Activated naive CD4-positive, alpha-beta T cell treated with anti-CD3 and anti-CD28 coated beads for 36 hours (primary cell): ENCODE measurements around the gene KRTAP10-6. TPM values are rescaled to one million over a fixed set of nuclear protein-coding genes. Genes with fewer than 3 reads are reported as not detected.
"Not testable (repeated sequence)": the region's sequence is repeated elsewhere in the genome, so short reads cannot be mapped to it uniquely, and the experiment has no call there.

Experiments used
- CTCF ChIA-PET: fragments of 350-600 bp; sonication (Branson Sonifier 250); formaldehyde crosslinking; loops from one replicate; lab custom pipeline; 2021; ENCODE audit warnings: antibody characterized with exemption; lab: Charles Lee
- DNase-seq: peaks from one replicate; pipeline ENCODE4 v3.0.0-alpha.2; 2020
- H3K27ac Mint-ChIP-seq: one replicate; pipeline ENCODE4 v1.8.0; 2021; ENCODE audit warnings: mild to moderate bottlenecking, mixed read lengths
- H3K27me3 Mint-ChIP-seq: one replicate; pipeline ENCODE4 v1.8.0; 2021; ENCODE audit warnings: low read depth, mixed read lengths
- H3K36me3 Mint-ChIP-seq: one replicate; pipeline ENCODE4 v1.8.0; 2021; ENCODE audit warnings: low read depth, mixed read lengths
- H3K4me1 Mint-ChIP-seq: one replicate; pipeline ENCODE4 v1.8.0; 2021; ENCODE audit warnings: low read depth, mixed read lengths
- H3K4me3 Mint-ChIP-seq: one replicate; pipeline ENCODE4 v1.8.0; 2021; ENCODE audit warnings: mild to moderate bottlenecking, moderate library complexity, mixed read lengths
- H3K9me3 Mint-ChIP-seq: one replicate; pipeline ENCODE4 v1.8.0; 2021; ENCODE audit warnings: mixed read lengths
- intact Hi-C: fragments of 100-400 bp; cut with micrococcal nuclease; formaldehyde crosslinking; loops from one replicate; pipeline ENCODE4 v1.15.1; 2023
- total RNA-seq, 2 experiments: library from RNA; stranded (reverse); gene quantifications; one replicate each; pipeline ENCODE4 v1.2.3, GENCODE V29; 2021

KRTAP10-6 gene
- total RNA-seq, 2 experiments from 2014 or later = not detected

DNA sequence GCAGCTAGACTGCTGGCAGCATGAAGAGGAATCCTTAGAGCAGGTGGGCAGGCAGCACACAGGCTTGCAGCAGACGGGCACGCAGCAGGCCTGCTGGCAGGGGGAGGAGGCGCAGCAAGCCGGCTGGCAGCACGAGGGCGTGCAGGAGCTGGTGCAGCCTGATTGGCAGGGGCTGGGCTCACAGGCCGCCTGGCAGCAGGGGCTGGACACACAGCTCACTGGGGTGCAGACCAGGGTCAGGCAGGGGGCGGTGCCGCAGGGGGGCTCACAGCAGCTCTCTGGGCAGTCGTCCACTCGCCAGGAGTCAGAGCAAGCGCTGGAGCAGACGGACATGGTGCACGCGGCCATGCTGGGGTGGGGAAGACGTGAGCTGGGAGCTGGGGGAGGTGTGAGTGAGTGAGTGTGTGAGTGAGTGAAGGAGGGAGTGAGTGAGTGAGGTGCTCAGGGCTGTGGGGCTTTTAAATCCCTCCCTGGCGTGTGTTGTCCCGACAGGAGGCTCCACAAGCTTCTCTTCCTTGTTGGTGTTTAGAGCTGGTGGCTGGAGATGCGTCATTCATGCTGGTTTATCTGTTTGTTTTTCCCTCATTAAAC lies 12.0 kb downstream of the KRTAP10-6 start, which contains the start of gene KRTAP10-5:
KRTAP10-5 (minus strand) TSS at position 374 of the 591 bp plus-strand sequence; CDS start at position 348, 26 bp downstream.
- CTCF ChIA-PET, H3K36me3 Mint-ChIP-seq: not testable (repeated sequence)

DNA sequence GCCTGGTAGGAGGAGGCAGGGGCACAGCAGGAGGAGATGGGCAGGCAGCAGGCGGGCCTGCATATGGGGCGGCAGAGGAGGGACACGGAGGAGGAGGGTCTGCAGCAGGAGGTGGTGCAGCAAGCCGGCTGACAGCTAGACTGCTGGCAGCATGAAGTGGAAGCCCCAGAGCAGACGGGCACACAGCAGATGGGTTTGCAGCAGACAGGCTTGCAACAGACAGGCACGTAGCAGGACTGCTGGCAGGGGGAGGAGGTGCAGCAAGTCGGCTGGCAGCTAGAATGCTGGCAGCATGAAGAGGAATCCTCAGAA lies 12.5 kb downstream of the KRTAP10-6 start:
- CTCF ChIA-PET = no interaction called here
- peaks cover 1% of the 10 kb centered on the region for H3K36me3 Mint-ChIP-seq
- intact Hi-C loops = no loop called here
- H3K4me1 Mint-ChIP-seq = peaks cover 10% of the 10 kb centered on the region
- no peak overlapping the region for H3K27ac Mint-ChIP-seq
- H3K4me3 Mint-ChIP-seq = no peak overlapping the region
- H3K9me3 Mint-ChIP-seq = peaks cover 32% of the 10 kb centered on the region
- DNase-seq = no peak
- H3K27me3 Mint-ChIP-seq = no peaks in the 10 kb centered on the region

More for the DNA sequence above, 12.0 kb downstream of the KRTAP10-6 start, which contains the start of gene KRTAP10-5:
- peaks cover 10% of the 10 kb centered on the region for H3K4me1 Mint-ChIP-seq
- H3K4me3 Mint-ChIP-seq, intact Hi-C loops, H3K27me3 Mint-ChIP-seq, H3K27ac Mint-ChIP-seq, DNase-seq: not testable (repeated sequence)
- H3K9me3 Mint-ChIP-seq = peaks cover 32% of the 10 kb centered on the region

DNA sequence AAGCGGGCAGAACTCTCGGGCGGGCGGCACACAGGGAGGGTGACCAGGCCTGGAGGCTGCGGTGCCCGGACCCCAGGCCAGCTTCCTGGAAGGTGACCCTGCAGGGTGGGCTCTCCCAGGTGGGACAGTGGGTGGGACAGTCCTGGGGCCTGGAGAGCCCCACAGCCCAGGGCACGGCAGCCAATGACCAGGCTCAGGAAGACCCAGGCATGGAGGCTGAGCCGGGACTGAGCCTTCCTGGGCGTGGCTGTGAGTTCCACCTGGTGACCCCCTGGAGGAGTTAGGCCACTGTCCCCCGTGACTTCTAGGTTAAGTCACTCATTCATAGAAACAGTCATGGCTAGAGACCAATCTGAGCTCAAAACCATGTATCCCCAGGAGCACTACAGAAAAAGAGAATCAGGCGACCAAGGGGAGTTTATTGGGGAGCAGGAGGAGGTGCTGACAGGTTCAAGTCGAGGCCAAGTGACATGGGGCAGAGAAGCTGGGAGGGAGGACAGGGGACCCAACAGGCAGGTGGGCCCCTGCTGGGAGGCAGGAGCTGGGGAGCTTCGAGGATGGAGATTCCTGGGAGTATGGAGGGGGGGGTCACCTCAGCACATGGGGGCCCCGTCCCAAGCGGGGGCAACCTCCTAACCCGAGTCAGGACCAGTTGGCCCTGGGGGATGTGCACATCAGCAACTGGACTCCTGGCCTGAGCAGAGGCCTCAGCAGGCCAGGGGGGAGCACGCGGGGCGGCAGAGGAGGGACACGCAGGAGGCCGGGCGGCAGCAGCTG lies 13.1 kb downstream of the KRTAP10-6 start:
- Mint-ChIP-seq H3K27me3 (no peaks in the 10 kb centered on the region), H3K27ac (no peak overlapping the region), H3K36me3 (peaks cover 1% of the 10 kb centered on the region)

DNA sequence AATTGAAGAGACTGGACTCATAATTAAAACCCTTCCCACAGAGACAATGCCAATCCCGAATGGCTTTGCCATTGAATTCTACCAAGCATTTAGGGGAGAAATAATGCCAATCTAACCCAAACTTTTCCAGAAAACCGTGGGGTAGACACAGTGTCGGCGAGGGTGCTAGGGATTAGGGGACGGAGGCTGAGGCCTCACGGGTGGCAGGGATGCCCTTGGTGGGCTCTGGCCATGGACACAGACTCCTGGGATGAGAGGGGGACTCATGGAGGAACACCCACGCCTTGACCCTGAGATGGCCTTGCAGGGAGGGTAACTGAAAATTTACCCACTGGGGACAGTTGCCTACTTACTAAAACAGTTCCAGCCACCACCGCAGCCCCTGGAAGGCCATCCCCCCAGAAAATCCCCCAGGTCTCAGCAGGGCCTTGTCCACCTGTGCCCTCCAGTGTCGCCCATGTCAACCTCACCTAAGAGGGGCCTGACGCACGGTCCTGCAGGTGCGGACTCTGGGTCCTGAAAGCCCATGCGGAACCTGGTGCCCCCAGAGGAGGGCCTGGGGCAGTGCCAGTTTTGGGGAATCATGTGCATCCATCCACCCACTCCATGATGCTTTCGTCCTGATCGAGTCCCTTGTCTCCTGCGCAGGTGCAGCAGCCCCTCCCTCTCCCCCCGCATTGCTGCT lies 13.8 kb downstream of the KRTAP10-6 start:
- no peak overlapping the region for H3K4me3 Mint-ChIP-seq
- DNase-seq = no peak
- H3K9me3 Mint-ChIP-seq = peaks cover 32% of the 10 kb centered on the region
- peaks cover 1% of the 10 kb centered on the region for H3K36me3 Mint-ChIP-seq
- H3K27me3 Mint-ChIP-seq = no peaks in the 10 kb centered on the region
- no peak overlapping the region for H3K27ac Mint-ChIP-seq
- CTCF ChIA-PET = no interaction called here
- intact Hi-C loops = no loop called here
- H3K4me1 Mint-ChIP-seq = peaks cover 9% of the 10 kb centered on the region

More for the DNA sequence above, 13.1 kb downstream of the KRTAP10-6 start:
- Mint-ChIP-seq H3K4me3 (no peak overlapping the region), H3K4me1 (peaks cover 10% of the 10 kb centered on the region), H3K9me3 (peaks cover 32% of the 10 kb centered on the region)
- no peak for DNase-seq
- CTCF ChIA-PET = no interaction called here
- intact Hi-C loops = no loop called here

DNA sequence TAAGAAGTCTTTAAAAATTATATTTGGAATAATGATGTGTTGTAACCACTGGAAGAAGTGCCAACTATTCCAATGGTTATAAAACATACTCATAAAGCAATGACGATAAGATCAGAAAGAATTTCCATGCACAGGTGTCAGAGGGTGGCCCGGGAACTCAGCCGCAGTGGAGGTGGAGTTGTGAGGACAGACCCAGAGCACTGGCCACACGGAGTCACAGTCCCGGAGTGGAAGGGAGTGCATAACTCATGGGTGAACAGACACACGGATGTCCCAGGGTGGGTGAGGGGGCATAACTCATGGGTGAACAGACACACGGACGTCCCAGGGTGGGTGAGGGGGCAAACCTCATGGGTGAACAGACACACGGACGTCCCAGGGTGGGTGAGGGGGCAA lies 16.3 kb downstream of the KRTAP10-6 start:
- DNase-seq = no peak
- CTCF ChIA-PET = no interaction called here
- Mint-ChIP-seq H3K4me1 (no peaks in the 10 kb centered on the region), H3K36me3 (peaks cover 1% of the 10 kb centered on the region), H3K27me3 (no peaks in the 10 kb centered on the region), H3K27ac (no peak overlapping the region), H3K9me3 (peaks cover 25% of the 10 kb centered on the region), H3K4me3 (no peak overlapping the region)
- intact Hi-C loops = no loop called here

GRCh38 chr21:44575307-44576024 lies 16.8 kb downstream of the KRTAP10-6 start:
- no peak overlapping the region for H3K27ac Mint-ChIP-seq
- CTCF ChIA-PET = no interaction called here

GRCh38 chr21:44574457-44575306 lies 17.6 kb downstream of the KRTAP10-6 start:
- H3K9me3 Mint-ChIP-seq = peaks cover 20% of the 10 kb centered on the region
- intact Hi-C loops = no loop called here
- H3K27ac Mint-ChIP-seq = no peak overlapping the region
- no peaks in the 10 kb centered on the region for H3K27me3 Mint-ChIP-seq
- H3K4me1 Mint-ChIP-seq = no peaks in the 10 kb centered on the region
- H3K4me3 Mint-ChIP-seq = no peak overlapping the region
- CTCF ChIA-PET = interaction anchor here (0.7 to 1.3 kb wide), 2 partner anchors 11 to 108 kb away, joined by 3 to 4 read pairs; partner anchors contain the start of gene KRTAP12-1
- no peaks in the 10 kb centered on the region for H3K36me3 Mint-ChIP-seq
- DNase-seq = no peak

More at GRCh38 chr21:44575307-44576024, 16.8 kb downstream of the KRTAP10-6 start:
- DNase-seq = no peak
- peaks cover 21% of the 10 kb centered on the region for H3K9me3 Mint-ChIP-seq
- intact Hi-C loops = no loop called here
- no peak overlapping the region for H3K4me3 Mint-ChIP-seq
- peaks cover 1% of the 10 kb centered on the region for H3K36me3 Mint-ChIP-seq
- H3K4me1 Mint-ChIP-seq = no peaks in the 10 kb centered on the region
- no peaks in the 10 kb centered on the region for H3K27me3 Mint-ChIP-seq

GRCh38 chr21:44573630-44574456 lies 18.5 kb downstream of the KRTAP10-6 start, which contains the start of gene KRTAP10-4:
Gene KRTAP10-4 (plus strand): TSS chr21:44573729. CDS start chr21:44573759, 30 bp downstream.
- not testable (repeated sequence) for H3K27ac Mint-ChIP-seq, H3K36me3 Mint-ChIP-seq, H3K4me3 Mint-ChIP-seq, H3K4me1 Mint-ChIP-seq, DNase-seq, H3K27me3 Mint-ChIP-seq
- intact Hi-C loops = loop anchor here (1.0 kb wide), 1 partner anchor 18 kb away; the partner anchor contains the start of gene KRTAP10-6
- CTCF ChIA-PET = interaction anchor here (0.7 to 1.3 kb wide), 2 partner anchors 11 to 108 kb away, joined by 3 to 4 read pairs; partner anchors contain the start of gene KRTAP12-1
- peaks cover 18% of the 10 kb centered on the region for H3K9me3 Mint-ChIP-seq

DNA sequence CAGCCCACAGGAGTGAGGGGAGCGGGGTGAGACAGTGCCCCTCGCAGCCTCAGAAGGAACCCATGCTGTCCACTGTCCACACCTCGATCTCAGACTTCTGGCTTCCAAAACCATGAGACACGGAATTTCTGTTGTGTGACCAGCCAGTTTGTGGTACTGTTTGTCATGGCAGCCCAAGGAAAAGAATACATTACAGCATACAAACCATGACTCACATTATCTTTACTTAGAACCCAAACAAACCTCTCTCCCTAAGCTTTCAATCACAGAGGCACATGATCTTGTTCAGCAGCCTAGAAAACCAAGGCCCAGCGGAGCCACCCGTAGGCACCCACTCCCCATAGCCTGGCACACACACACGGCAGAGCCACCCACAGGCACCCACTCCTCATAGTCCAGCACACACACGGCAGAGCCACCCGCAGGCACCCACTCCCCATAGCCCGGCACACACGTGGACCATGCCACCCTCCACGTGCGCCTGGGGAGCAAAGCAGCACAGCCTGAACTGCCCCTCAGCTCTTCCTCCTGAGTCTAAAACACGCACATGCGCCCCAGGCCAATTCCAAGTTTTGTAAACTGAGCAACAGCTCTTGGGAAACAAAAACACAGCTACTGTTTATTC lies 19.2 kb downstream of the KRTAP10-6 start:
- H3K9me3 Mint-ChIP-seq = peaks cover 16% of the 10 kb centered on the region
- H3K4me1 Mint-ChIP-seq = no peaks in the 10 kb centered on the region
- no peaks in the 10 kb centered on the region for H3K27me3 Mint-ChIP-seq
- no peak for DNase-seq
- CTCF ChIA-PET = no interaction called here
- no peak overlapping the region for H3K4me3 Mint-ChIP-seq
- intact Hi-C loops = loop anchor here (1.0 kb wide), 1 partner anchor 19 kb away; the partner anchor contains the start of gene KRTAP10-6
- no peaks in the 10 kb centered on the region for H3K36me3 Mint-ChIP-seq
- no peak overlapping the region for H3K27ac Mint-ChIP-seq
